ELR (cell line): Measurements from ENCODE around the gene SUSD4.

Experiments used
- DNase-seq: peaks from one replicate; pipeline ENCODE4 v3.0.0-alpha.2; 2015; ENCODE audit warnings: low read depth

The SUSD4 gene

DNA sequence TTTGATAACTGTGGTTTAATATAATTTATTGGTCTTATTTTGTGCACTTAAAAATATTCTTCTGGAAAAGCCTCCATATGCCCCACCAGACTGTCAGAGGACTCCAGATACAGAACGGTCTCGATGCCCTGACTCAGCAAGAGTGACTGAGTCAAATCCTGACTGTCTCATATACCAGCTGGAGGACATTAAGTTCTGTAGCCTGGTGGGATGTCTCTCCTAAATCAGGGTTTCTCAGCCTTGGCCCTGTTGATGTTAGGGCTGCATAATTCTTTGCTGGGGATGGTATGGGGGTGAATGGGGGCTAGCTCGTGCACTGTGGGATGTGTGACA lies 153.2 kb downstream of the SUSD4 start:
- DNase-seq = no peak

DNA sequence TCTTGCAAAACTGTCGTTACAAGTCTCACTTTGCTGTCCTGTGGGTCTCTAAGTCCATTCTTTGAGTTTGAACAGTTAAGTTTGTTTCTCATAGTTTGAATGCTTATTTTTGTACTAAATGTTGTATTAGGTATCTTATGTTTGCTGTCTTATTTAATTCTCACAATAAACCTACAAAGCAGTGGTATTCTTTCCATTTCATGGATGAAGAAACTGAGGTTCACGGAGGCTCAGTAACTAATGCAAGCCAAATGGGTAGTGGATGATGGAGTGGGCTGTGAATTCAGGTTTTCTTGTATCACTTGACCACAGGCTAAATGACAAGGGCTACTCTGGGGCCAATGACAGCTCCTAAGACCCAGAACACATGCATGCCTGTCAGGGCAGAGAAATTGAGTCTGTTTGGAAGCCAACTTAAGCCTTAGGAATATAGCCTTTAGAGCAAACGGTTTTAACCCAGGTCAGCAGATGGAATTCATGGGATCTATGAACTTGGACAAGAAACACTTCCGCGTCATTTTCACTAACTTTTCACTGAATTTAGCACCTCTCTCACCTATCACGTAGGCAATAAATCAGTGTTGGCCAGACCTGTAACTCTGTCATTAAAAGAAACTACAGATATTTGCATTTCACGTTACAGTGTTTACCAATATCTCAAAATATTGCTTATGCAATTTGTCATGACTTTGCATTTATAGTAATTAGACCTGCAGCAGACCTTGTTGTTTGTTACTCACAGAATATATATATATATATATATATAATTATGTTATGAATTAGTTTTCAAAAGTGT lies 153.8 kb downstream of the SUSD4 start:
- DNase-seq = no peak

DNA sequence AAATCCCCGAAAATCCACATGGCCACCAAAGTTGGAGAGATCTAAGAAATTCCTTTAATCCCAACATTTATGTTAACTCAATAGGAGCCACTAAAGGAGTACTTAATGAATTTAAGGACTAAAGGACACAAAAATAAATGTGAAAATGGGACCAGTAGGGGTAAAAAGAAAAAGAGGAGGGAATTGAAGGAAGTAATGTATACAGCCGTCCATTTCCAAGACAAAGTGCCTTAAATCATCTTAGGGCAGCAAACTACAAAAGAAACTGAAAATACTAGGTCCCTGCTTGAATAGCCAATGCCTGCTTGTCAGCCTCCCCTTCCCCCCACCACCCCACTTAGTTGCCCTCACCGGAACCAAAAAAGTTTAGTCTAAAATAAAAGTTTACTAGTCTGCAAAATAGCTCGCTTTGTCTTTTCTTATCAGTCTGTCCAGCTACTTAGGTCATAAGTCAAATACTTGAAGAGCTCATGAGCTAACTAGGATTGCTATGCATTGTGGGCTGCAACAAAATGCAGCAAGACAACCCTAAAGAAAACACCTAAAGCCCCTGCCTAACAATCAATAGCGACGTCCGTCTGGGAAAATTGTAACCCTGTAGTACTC lies 154.6 kb downstream of the SUSD4 start:
- no peak for DNase-seq

DNA sequence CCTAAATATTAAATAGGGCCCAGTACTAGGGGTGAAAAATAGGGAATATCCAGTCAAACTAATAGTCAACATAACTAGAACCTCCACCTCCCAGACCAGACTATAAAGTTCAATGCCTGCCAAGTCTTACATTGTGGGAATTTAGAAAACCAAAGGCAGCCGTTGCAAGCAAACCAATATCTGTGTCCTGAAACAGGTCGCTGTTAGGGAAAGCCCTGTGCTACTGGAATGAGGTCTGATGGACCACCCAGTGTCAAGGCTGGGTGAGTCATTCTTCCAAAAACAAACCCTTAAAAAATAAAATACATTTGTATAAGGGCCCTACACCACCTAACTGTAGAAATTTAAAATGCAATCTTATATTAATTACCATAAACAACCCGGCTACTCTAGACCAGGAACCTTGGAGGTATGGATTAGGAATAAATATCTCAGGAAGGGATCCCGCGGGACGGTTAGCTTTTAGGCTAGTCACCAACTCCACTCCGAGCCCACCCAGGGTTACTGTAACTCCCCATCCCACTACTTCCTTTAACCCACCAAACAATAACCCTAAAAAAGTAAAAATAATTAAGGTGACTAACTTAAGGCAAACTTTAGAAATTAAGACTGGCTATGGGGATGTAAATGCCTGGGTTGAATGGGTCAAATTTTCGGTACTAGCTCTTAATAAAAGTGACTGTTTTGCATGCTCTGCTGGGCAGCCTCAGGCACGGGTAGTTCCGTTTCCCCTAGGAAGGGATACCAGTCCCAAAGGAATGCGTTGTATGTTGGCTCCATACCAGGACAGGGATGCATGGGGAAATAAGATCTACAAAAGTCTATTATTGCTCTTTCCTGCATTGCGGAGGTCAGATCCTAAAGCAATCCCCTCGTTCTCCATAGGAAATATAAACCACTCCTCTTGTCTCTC lies 155.6 kb downstream of the SUSD4 start:
- no peak for DNase-seq

DNA sequence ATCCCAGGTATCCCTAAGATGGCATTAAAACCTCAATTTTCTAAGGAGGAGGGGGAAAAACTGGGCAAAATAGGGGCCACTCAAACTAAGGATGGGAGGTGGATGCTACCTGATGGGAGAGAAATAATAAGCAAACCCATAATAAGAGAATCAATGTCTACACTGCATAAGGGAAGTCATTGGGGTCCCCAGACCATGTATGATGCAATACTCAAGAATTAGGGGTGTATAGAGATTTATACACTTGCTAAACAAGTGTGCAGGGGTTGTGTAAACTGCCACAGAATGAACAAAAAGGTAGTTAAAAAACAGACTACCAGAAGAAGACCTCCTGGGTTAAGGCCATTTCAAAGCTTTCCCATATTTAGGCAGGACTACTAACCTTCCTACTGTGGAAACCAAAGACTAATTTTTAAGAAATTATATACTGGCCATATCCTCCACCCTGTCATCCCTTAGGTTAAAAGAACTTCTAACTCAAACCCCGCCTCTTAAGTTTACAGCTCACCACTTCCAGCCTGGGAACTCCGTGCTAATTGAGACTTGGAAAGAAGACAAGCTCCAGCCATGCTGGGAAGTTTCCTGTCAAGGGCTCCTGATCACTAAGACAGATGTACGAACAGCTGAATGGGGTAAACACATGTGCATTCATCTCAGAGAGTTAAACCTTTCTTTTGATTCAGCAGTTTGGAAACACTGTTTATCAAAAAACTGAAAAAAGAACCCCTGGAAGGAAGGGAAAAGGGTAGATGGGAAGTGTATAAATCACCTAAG lies 156.5 kb downstream of the SUSD4 start:
- DNase-seq = no peak

DNA sequence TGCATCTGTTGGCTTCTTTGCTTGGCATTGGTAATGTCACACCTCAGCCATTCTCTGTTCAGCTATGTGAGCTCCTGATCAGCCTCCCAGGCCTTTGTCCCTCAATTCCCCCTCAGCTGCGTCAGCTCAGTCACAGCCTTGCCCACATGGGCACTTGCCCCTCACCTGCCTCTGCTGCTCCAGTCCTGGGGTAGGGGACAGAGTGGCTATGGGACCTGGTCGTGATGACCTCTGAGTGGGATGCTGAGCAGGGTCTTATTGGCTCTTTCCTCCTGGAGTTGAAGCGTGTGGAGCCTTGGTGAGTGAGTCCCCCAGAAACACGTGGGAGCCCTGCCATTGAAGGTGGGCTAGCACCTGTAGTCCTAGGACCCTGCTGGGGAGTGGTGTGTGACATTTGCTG lies 159.6 kb downstream of the SUSD4 start:
- no peak for DNase-seq

DNA sequence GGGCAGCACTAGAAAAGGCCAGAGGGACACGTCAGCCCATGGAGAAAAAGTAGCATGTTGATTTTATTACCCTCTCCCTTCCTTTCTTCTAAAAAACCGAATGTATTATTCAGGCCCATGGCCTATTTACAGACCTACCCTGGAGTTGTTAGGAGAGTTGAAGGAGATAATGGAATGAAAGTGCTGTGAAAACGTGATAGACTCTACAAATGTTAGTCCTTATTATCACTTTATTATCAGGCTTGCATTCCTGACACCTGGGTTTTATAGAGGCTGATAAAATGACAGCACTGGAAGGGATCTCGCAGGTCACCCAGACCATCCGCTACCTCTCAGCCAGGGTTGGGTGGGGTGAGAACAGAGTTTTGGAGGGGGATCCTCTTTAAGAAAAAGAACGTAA lies 160.3 kb downstream of the SUSD4 start:
- no peak for DNase-seq

DNA sequence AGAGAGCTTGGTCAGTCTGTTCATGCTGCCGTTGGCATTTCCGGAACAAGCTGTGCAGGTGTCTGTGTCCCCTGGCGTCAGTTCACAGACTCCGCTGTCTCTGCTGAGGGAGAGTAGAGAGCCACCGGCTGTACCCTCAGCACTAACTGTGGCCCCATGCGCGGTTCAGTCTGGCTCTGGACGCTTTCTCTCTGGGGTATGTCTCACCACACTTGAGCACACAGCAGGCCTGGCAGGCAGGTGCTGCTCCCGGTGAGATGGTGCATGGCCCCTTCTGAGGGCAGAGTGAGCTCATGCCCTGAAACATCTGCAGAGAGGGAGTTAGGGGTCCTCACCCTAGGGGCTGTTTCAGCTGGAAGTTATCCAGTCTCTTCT lies 161.0 kb downstream of the SUSD4 start:
- DNase-seq = no peak

DNA sequence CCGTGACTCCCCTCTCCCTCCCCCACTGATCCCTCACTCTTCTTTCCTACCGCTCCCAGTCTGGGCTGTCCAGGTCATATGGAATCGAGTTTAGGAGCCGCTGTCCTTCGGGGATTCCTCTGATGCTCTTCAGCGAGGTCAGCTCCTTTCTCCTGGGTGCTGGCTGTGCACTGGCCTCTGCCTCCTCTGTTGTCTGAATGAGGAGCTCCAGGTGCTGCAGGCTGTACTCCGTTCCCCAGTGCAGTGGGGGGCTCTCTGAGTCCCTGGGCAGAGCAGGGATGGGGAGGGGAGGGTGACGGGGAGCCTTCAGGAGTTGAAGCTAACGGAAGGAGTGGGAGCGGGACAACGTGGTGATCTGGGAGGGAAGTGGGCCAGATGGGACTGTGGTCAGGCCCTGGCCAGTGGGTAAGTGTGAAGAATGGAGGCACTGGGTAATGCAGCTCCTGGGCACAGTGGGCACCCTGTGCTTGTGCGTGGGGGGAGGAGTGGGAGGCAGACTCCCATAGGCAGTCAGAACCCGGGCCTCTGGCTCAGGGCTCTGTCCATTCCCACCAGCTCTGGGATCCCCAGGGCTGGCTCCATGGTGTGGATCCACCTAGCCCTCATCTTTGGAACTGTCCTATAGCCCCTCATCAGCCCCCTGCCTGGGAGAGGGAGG lies 161.5 kb downstream of the SUSD4 start:
- no peak for DNase-seq

DNA sequence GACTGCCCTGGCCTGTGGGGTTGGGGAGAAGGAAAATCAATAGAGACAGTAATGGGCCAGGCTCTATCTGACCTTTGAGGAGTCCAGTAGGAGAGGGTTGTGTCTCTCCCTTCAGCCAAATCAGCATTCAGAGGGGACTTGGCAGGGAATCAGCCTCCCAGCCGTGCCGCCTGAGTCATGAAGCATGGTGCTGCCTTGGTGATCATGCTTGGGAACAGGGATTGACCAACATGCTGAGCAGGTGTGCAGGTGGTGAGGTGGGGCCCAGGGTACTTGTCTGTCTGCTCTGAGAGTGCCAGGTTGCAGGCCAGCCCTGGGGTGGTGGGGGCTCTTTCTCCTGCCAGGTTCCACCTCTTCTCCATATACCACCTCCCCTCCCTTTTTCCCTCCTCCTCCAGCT lies 162.0 kb downstream of the SUSD4 start:
- no peak for DNase-seq

DNA sequence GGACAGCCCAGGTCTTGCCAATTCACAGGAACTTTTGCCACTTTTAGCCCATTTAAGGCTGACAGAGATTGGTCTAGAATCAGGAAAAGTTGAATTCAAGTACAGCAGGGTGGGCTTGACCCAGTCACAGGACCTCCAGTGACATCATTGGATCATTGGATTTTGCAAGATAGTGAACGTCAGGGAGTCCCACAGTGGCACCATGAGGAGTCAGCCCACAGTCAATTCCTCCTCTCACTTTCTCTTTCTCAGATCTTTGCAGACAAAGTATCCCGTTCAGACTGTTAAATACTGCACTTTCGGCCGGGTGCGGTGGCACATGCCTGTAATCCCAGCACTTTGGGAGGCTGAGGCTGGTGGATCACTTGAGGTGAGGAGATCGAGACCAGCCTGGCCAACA lies 163.1 kb downstream of the SUSD4 start:
- DNase-seq = no peak

DNA sequence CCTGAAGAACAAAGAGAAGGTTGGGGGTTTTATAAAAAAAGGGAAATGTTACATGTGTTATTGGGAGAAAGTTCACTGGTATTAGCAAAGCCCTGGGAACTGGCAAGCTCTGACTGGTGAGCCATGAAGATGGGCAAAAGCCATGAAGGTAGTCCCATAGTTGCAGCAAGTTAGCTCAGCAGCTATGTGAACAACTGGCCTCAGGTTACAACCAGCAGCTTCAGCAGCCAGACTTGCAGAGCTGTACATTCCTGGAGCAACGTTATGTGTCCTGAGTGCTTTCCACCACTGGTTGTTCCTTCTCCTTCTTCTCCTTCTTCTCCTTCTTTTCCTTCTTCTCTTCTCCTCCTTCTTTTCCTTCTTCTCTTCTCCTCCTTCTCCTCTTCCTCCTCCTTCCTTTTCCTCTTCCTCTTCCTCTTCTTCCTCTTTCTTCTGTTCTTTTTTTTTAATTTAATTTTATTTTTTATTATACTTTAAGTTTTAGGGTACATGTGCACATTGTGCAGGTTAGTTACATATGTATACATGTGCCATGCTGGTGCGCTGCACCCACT lies 164.8 kb downstream of the SUSD4 start:
- peak; percentile 7 for DNase-seq

DNA sequence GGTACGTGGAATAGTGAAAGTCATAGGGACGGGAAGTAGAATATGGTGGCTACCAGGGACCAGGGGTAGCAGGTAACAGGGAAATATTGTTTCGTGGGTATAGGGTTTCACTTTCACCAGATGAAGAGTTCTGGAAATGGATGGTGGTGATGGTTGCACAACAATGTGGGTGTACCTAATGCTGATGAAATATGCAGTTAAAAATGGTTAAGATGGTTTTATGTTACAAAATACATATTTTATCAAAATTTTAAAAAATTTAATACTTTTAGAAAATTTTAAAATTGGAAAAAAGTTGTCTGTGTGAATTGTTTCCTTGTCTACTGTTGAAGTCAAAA lies 165.4 kb downstream of the SUSD4 start:
- DNase-seq = no peak

DNA sequence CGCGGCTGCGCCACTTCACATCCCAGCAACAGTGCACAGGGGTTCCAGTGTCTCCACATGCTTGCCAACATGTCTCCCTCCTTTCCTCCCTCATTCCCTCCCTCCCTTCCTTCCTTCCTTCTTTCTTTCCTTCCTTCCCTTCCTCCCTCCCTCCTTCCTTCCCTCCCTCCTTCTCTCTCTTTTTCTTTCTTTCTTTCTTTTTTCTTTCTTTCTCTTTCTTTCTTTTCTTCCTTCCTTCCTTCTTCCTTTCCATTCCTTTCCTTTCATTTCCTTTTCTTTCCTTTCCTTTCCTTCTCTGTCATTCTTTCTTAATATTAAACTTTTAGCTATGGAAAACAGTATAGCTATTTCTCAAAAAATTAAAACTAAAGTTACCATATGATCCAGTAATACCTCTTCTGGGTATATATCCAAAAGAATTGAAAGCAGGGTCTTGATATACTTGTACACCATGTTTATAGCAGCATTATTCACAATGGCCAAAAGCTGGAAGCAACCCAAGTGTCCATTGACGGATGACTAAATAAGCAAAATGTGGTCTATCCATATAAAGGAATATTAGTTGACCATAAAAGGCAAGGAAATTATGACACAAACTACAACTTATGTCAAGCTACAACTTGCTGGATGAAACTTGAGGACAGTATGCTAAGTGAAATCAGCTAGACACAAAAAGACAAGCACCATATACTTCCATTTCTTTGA lies 165.9 kb downstream of the SUSD4 start:
- DNase-seq = no peak

DNA sequence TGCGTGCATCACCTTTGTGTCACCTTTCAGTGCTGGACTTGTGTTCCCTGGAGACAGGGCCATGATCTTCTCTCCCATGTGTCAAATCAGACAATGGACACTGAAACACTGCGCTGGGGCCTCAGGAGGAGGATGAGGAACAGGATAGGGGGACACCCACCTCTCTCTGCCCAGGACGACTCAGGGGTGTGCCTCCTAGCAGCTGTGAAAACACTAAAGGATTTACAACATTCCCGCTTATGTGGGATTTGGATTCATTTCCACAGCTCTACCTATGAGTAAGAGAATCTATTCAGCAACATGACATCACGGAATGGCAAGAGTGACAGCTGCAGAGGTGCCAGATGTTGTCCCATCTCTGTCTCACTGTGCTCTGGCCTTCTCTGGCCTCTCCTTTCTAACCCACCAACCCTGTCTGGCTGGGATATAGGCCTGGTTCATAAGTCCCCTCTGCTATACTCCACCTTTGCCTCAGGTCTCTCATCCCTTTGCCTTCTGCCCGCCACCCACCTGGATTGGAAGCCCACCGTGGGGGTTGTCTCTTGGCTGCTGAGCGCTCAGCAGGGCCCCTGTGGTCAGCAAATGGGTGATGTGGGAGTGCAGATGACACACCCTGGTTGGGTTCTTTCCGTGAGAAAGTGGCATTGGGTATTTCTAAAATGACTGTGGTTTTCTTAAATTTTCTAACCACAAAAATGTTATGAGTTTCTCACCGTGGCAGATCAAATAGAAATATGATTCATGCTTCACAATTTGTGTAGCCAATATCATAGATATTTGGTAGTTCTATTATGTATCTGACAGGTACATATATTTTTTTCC lies 173.9 kb downstream of the SUSD4 start:
- peak; percentile 83 for DNase-seq

DNA sequence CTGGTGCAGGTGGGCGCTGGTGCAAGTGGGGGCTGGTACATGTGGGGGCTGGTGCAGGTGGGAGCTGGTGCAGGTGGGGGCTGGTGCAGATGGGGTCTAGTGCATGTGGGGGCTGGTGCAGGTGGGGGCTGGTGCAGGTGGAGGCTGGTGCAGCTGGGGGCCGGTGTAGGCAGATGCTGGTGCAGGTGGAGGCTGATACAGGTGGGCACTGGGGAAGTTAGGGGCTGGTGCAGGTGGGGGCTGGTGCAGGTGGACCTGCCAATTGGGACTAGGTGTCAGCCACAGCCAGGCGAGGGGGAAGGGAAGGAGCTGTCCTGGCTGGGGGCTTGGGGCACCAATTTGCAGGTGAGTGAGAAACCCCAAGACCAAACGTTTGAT lies 174.5 kb downstream of the SUSD4 start:
- DNase-seq = no peak

DNA sequence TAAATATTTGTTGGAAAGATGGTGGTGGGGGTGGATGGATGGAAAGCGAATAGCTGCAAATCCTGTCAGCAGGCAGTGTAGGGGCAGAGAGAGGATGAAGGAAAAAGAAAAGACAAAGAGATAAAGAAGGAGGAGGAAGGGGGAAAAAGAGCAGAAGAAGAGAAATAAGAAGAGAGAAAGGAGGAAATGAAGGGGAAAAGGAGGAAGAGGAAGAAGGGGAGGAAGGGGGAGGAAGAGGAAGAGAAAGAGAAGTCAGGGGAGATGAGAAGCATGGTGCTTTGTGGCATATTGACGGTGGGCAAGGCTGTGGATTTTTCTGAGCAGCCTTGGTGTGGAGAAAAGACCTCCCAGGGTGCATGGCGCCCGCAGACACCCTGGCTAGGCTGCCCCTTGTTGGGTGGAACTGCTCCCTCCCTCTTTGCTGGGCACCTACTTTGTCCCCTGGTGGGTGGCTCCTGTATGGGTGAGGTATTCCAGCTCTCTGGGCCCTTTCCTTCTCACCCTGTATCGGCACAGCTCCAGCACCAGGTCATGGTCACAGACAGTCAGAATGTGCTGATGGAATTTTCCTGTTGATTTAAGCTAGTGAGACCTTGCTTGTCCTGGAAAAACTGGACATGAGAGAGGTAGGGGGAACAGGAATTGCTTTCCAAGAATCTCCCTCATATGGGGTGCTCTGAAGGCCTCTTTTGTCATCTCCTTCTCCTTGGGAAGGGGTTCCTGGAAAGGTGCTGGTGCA lies 175.2 kb downstream of the SUSD4 start:
- DNase-seq = no peak

DNA sequence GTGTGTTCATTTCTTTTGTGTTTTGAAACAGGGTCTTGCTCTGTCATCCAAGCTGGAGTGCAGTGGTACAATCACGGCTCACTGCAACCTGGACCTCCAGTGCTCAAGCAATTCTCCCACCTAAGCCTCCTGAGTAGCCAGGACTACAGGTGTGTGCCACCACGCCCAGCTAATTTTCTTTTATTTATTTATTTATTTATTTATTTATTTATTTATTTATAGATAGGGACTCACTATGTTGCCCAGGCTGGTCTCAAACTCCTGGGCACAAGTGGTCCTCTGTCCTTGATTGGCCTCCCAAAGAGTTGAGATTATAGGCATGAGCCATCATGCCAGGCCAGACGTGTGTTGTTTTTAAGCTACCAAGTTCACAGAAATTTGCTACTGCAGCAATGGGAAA lies 177.2 kb downstream of the SUSD4 start:
- DNase-seq = no peak

DNA sequence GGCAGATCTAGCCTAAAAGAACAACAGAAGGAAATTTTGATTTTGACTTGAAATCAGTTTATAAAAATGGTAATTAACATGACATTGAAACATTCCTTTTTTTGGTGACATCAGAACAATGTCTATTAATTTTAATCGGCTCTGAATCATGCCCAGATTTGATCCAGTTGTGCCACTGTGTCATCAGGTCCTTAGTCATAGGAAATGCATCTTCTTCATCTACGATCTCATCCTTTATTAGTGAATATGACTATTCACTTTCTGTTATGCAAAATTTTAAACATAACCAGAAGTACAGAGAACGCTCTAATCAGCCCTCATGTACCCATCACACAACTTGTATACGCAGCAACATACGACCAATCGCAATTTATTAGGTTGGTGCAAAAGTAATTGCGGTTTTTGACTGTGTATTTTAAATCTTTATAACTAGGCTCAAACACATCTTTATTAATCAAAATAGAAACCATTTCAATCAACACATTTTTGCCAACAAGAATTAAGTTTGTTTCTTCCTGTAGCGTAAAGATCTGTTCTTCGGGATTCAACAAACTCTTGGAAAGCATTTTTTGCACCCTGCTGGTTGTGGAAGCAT lies 180.6 kb downstream of the SUSD4 start:
- peak; percentile 63 for DNase-seq
